Liver (tissue), 3 donors: ENCODE results near the gene POP4.

ENCODE experiments used
- EGR1 ChIP-seq, 2 donors: IDR thresholded peaks; 2 replicates each; pipeline ENCODE4 v1.6.1; 2016 to 2018; ENCODE audit warnings: antibody characterized with exemption in 2 of 2, low read depth in 2 of 2
- GABPA ChIP-seq, 2 donors: IDR thresholded peaks in 1 of 2; conservative IDR thresholded peaks in 1 of 2; 2 replicates each; pipeline ENCODE4 v1.6.1; 2016; ENCODE audit warnings: antibody characterized with exemption in 2 of 2, mild to moderate bottlenecking in 1 of 2, moderate library complexity in 1 of 2
- HNF4A ChIP-seq, 2 donors: conservative IDR thresholded peaks; 2 replicates each; pipeline ENCODE4 v1.6.1; 2016; ENCODE audit warnings: antibody characterized with exemption in 2 of 2, mild to moderate bottlenecking in 2 of 2
- JUND ChIP-seq, 2 donors: IDR thresholded peaks; 2 replicates each; pipeline ENCODE4 v1.6.1; 2016; ENCODE audit warnings: antibody characterized with exemption in 2 of 2
- RAD21 ChIP-seq, 2 donors: IDR thresholded peaks; 2 replicates each; pipeline ENCODE4 v1.6.1; 2016; ENCODE audit warnings: antibody characterized with exemption in 2 of 2, mild to moderate bottlenecking in 2 of 2
- RXRA ChIP-seq, 2 donors: IDR thresholded peaks; 2 replicates each; pipeline ENCODE4 v1.6.1; 2017 to 2018; ENCODE audit warnings: antibody characterized with exemption in 2 of 2, mild to moderate bottlenecking in 1 of 2
- SP1 ChIP-seq: IDR thresholded peaks from 2 replicates; pipeline ENCODE4 v1.6.1; 2018; ENCODE audit warnings: antibody characterized with exemption, mild to moderate bottlenecking
- TAF1 ChIP-seq: conservative IDR thresholded peaks from 2 replicates; pipeline ENCODE4 v1.6.1; 2016; ENCODE audit warnings: antibody characterized with exemption, mild to moderate bottlenecking
- YY1 ChIP-seq: IDR thresholded peaks from 2 replicates; pipeline ENCODE4 v1.6.1; 2016; ENCODE audit warnings: antibody characterized with exemption, mild to moderate bottlenecking
- TF ChIP-seq, protein P1 (sequence below): fragments of 150-350 bp; IDR thresholded peaks from 2 replicates; pipeline ENCODE4 v1.5.1; 2017; ENCODE audit warnings: improper control_type of control experiment, low read depth, low read length; ENCODE audit not compliant: missing input control
- TF ChIP-seq, protein P2 (sequence below): IDR thresholded peaks from 2 replicates; pipeline ENCODE4 v1.6.1; 2016; ENCODE audit warnings: antibody characterized with exemption
- TF ChIP-seq, protein P3 (sequence below): IDR thresholded peaks from 2 replicates; pipeline ENCODE4 v1.6.1; 2016; ENCODE audit warnings: antibody characterized with exemption, mild to moderate bottlenecking
- TF ChIP-seq, protein P4 (sequence below): IDR thresholded peaks from 2 replicates; pipeline ENCODE4 v1.6.1; 2016; ENCODE audit warnings: antibody characterized with exemption
- donor health status: healthy.
- donor health status: healthy.

DNA sequence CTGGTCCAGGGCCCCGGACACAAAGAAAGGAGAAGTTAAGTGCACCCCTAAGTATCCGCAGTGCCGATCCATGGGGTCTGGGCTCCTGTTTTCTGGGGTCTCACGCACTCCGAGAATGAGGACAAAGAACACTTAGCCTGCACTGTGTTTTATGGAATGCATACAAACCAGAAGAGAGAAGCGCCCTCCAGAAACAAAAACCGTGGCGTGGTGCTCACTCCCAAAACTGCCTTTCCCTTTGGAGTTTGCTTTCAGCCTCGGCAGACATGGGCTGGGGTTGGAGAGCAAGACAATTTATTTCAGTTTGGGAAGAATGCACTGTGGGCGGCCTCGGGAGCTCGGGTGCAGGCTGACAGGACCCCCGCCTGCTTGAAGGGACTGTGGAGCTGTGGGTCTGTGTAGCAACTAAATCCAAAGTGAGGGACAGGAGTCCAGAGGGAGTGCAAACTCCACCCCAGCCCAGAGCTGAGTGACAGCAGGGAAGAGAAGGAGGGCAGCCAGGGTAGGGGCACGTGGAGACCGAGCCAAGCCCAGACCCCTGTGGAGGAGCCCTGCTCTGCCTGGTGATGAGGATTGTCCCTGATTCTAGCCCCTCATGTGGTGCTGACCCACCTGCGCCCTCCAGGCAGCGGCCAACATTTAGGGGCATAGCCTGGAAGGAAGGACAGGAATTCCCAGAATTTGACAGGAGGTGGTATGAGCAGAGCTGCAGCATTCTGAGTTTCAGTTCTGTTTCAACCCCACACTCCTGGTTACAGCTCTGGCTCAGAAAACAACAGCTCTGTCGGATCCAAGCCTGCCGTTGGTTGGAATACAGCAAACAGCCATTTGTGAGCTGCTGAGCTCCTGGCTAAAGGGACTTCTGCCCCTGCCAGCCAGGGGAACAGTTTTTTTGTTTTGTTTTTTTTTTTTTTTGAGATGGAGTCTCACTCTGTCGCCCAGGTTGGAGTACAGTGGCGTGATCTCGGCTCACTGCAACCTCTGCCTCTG is 37.8 kb upstream of the POP4 start:
- TF ChIP-seq, protein P1, sequence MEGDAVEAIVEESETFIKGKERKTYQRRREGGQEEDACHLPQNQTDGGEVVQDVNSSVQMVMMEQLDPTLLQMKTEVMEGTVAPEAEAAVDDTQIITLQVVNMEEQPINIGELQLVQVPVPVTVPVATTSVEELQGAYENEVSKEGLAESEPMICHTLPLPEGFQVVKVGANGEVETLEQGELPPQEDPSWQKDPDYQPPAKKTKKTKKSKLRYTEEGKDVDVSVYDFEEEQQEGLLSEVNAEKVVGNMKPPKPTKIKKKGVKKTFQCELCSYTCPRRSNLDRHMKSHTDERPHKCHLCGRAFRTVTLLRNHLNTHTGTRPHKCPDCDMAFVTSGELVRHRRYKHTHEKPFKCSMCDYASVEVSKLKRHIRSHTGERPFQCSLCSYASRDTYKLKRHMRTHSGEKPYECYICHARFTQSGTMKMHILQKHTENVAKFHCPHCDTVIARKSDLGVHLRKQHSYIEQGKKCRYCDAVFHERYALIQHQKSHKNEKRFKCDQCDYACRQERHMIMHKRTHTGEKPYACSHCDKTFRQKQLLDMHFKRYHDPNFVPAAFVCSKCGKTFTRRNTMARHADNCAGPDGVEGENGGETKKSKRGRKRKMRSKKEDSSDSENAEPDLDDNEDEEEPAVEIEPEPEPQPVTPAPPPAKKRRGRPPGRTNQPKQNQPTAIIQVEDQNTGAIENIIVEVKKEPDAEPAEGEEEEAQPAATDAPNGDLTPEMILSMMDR, result no peak
- no peak for TF ChIP-seq JUND (IDR thresholded peaks at IDR 0.05)
- no peak for TF ChIP-seq EGR1 (IDR thresholded peaks at IDR 0.05; ENCODE audit: low read depth in 2 of 2)
- TF ChIP-seq, protein P2, sequence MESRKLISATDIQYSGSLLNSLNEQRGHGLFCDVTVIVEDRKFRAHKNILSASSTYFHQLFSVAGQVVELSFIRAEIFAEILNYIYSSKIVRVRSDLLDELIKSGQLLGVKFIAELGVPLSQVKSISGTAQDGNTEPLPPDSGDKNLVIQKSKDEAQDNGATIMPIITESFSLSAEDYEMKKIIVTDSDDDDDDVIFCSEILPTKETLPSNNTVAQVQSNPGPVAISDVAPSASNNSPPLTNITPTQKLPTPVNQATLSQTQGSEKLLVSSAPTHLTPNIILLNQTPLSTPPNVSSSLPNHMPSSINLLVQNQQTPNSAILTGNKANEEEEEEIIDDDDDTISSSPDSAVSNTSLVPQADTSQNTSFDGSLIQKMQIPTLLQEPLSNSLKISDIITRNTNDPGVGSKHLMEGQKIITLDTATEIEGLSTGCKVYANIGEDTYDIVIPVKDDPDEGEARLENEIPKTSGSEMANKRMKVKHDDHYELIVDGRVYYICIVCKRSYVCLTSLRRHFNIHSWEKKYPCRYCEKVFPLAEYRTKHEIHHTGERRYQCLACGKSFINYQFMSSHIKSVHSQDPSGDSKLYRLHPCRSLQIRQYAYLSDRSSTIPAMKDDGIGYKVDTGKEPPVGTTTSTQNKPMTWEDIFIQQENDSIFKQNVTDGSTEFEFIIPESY, result no peak
- TF ChIP-seq, protein P3, sequence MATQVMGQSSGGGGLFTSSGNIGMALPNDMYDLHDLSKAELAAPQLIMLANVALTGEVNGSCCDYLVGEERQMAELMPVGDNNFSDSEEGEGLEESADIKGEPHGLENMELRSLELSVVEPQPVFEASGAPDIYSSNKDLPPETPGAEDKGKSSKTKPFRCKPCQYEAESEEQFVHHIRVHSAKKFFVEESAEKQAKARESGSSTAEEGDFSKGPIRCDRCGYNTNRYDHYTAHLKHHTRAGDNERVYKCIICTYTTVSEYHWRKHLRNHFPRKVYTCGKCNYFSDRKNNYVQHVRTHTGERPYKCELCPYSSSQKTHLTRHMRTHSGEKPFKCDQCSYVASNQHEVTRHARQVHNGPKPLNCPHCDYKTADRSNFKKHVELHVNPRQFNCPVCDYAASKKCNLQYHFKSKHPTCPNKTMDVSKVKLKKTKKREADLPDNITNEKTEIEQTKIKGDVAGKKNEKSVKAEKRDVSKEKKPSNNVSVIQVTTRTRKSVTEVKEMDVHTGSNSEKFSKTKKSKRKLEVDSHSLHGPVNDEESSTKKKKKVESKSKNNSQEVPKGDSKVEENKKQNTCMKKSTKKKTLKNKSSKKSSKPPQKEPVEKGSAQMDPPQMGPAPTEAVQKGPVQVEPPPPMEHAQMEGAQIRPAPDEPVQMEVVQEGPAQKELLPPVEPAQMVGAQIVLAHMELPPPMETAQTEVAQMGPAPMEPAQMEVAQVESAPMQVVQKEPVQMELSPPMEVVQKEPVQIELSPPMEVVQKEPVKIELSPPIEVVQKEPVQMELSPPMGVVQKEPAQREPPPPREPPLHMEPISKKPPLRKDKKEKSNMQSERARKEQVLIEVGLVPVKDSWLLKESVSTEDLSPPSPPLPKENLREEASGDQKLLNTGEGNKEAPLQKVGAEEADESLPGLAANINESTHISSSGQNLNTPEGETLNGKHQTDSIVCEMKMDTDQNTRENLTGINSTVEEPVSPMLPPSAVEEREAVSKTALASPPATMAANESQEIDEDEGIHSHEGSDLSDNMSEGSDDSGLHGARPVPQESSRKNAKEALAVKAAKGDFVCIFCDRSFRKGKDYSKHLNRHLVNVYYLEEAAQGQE, result no peak
- no peak for TF ChIP-seq RXRA (IDR thresholded peaks at IDR 0.05)
- TF ChIP-seq, protein P4, sequence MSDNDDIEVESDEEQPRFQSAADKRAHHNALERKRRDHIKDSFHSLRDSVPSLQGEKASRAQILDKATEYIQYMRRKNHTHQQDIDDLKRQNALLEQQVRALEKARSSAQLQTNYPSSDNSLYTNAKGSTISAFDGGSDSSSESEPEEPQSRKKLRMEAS, result no peak
- no peak for TF ChIP-seq RAD21 (IDR thresholded peaks at IDR 0.05)
- TF ChIP-seq HNF4A (conservative IDR thresholded peaks at IDR 0.05), result no peak
- no peak for TF ChIP-seq GABPA (IDR thresholded peaks at IDR 0.05 in 1 of 2, conservative IDR thresholded peaks at IDR 0.05 in 1 of 2)
- no peak for TF ChIP-seq TAF1
- TF ChIP-seq YY1, result no peak
- TF ChIP-seq SP1, result no peak
